Right lobe of liver (tissue), 6 donors: ENCODE data around the gene MGARP. TPM values are rescaled to one million over a fixed set of nuclear protein-coding genes. Genes with fewer than 3 reads are reported as not detected.
A peak's percentile ranks its signal among the peaks of the same experiment; 100 is the strongest.

Experiments
- ATAC-seq, 4 donors: fragments of 200-7000 bp; cut with Tn5 transposase; one replicate each; pipeline ENCODE4 v1.9.1; 2020; ENCODE audit warnings: mild to moderate bottlenecking in 4 of 4, moderate library complexity in 4 of 4
- DNase-seq, 3 donors: peaks; one replicate each; pipeline ENCODE4 v3.0.0-alpha.2; 2020
- H3K27ac ChIP-seq, 3 donors: fragments of 200-600 bp; one replicate each; pipeline ENCODE4 v1.8.0; 2022
- H3K27me3 ChIP-seq, 2 donors: fragments of 200-600 bp; one replicate each; pipeline ENCODE4 v1.8.0; 2022
- H3K36me3 ChIP-seq, 4 donors: fragments of 200-600 bp; sonication (generic) in 1 of 4; one replicate each; pipeline versions ENCODE4 v1.5.1 to v1.8.0; 2017 to 2022; ENCODE audit warnings: control low read depth in 1 of 4
- H3K4me1 ChIP-seq, 4 donors: fragments of 200-600 bp; sonication (generic) in 1 of 4; one replicate each; pipeline versions ENCODE4 v1.5.1 to v1.8.0; 2017 to 2022; ENCODE audit warnings: control low read depth in 1 of 4
- H3K4me3 ChIP-seq, 3 donors: fragments of 200-600 bp; one replicate each; pipeline ENCODE4 v1.8.0; 2022
- H3K9me3 ChIP-seq, 4 donors: fragments of 200-600 bp; sonication (generic) in 1 of 4; one replicate each; pipeline versions ENCODE4 v1.5.1 to v1.8.0; 2017 to 2022; ENCODE audit warnings: control low read depth in 1 of 4
- POLR2A ChIP-seq: fragments of 450-650 bp; IDR thresholded peaks from one replicate; pipeline ENCODE4 v1.6.1; 2017; ENCODE audit warnings: antibody characterized with exemption, mild to moderate bottlenecking
- WGBS: methylation state at CpG from one replicate; pipeline ENCODE4 v1.1.6; 2018; ENCODE audit warnings: low coverage, low lambda C conversion rate; ENCODE audit not compliant: insufficient coverage; ENCODE audit errors: missing lambda C conversion rate; 5-methylcytosine and 5-hydroxymethylcytosine counted together
- intact Hi-C, 2 donors: fragments of 100-400 bp; cut with DNase I; formaldehyde crosslinking; loops; one replicate each; pipeline versions ENCODE4 v1.11.2 to v1.14.1; 2022
- total RNA-seq, 6 experiments: library from RNA; depleted of rRNA in 2 of 6; stranded (reverse); fragments of >200 nt in 2 of 6; fragmentation: NEBNext Ultra II Directional in 3 of 6; extraction: Animal tissue kit (Norgen Biotek cat#: 25700) in 3 of 6; gene quantifications; one replicate each; pipeline versions ENCODE4 v1.1.0 to v1.2.4, GENCODE V29; 2016 to 2023
- TF ChIP-seq, protein P1 (sequence below), 4 donors: fragments of 200-600 bp in 3 of 4; fragments of 450-650 bp in 1 of 4; IDR thresholded peaks; one replicate each; pipeline versions ENCODE4 v1.5.1 to v1.8.0; 2016 to 2022; ENCODE audit warnings: antibody characterized with exemption in 4 of 4, mild to moderate bottlenecking in 2 of 4
- donor health status: DM: no; HTN: yes; CAD: no.
- donor health status: DM: no; HTN: no; CAD: no.
- donor health status: DM: no; HTN: no; CAD: no.
- donor health status: DM: no; HTN: yes; CAD: no.
- donor health status: DM: no; HTN: yes; CAD: no.

MGARP gene
- total RNA-seq, 6 experiments from 2014 or later, result 0.20 to 0.43 TPM; not detected in 4

DNA sequence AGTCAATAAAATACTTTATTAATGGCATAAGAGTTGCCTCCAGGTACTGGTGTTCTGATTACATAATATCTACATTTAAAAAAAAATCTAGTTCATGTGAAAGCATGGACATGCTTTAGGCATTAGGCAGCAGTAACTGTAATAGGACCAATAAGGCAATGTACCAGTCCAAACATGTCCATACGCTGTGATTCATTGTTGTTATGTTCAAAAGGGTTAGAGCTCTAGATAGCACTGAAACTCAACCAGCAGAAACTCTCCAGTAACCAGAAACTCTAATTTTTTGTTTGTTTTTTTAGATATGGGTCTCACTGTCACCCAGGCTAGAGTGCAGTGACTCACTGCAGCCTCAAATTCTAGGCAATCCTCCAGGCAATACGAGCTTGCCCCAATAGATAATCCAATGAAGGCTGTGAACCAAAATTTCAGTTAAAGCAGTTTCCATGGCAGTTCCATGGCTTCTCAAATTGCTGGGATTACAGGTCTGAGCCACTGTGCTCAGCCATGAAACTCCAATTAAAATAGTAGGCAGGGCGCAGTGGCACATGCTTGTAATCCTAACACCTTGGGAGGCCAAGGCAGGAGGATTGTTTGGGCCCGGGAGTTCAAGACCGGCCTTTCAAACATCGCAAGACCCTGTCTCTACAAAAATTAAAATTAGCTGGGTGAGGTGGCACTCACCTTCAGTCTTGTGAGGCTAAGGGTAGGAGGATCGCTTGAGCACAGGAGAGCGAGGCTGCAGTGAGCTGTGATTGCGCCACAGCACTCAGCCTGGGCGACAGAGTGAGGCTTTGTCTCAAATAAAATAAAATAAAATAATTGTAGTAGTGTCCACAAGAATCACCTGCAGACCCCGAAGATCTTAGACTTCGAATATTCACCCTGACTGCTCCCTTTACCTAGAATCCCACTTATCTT is 36.3 kb downstream of the MGARP start:
- no peak overlapping the region for H3K4me3 ChIP-seq
- ATAC-seq, result peak; percentile 36 to 87 (median 57)
- intact Hi-C loops, result no loop called here
- no peaks in the 10 kb centered on the region for H3K9me3 ChIP-seq
- H3K4me1 ChIP-seq, result no peaks in the 10 kb centered on the region
- H3K36me3 ChIP-seq, result no peaks in the 10 kb centered on the region
- 75% methylated on average over 9 of the region's 12 CpGs for WGBS
- H3K27me3 ChIP-seq, result no peaks in the 10 kb centered on the region
- TF ChIP-seq, protein P1, sequence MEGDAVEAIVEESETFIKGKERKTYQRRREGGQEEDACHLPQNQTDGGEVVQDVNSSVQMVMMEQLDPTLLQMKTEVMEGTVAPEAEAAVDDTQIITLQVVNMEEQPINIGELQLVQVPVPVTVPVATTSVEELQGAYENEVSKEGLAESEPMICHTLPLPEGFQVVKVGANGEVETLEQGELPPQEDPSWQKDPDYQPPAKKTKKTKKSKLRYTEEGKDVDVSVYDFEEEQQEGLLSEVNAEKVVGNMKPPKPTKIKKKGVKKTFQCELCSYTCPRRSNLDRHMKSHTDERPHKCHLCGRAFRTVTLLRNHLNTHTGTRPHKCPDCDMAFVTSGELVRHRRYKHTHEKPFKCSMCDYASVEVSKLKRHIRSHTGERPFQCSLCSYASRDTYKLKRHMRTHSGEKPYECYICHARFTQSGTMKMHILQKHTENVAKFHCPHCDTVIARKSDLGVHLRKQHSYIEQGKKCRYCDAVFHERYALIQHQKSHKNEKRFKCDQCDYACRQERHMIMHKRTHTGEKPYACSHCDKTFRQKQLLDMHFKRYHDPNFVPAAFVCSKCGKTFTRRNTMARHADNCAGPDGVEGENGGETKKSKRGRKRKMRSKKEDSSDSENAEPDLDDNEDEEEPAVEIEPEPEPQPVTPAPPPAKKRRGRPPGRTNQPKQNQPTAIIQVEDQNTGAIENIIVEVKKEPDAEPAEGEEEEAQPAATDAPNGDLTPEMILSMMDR (IDR thresholded peaks at IDR 0.05), result no peak
- no peak for TF ChIP-seq POLR2A
- H3K27ac ChIP-seq, result peak overlapping the region in 1 of 3 donors; percentile 61
- DNase-seq, result no peak

GRCh38 chr4:139242511-139243051 is 37.4 kb downstream of the MGARP start:
- intact Hi-C loops, result no loop called here
- Histone ChIP-seq H3K27me3 (no peaks in the 10 kb centered on the region), H3K4me3 (no peak overlapping the region), H3K27ac (peak overlapping the region in 1 of 3 donors; percentile 61), H3K4me1 (no peaks in the 10 kb centered on the region), H3K36me3 (no peaks in the 10 kb centered on the region), H3K9me3 (no peaks in the 10 kb centered on the region)
- DNase-seq (no peak), ATAC-seq (peak in 1 of 4 donors; percentile 13)
- TF ChIP-seq POLR2A, result no peak
- TF ChIP-seq, protein P1 (IDR thresholded peaks at IDR 0.05), result no peak
- 69% methylated on average over 2 of the region's 2 CpGs for WGBS

- 96% methylated on average over 12 of the region's 12 CpGs for WGBS
- no peak for ATAC-seq
Measured at GRCh38 chr4:139241784-139242151, 38.3 kb downstream of the MGARP start.

GRCh38 chr4:139241086-139241783 is 38.8 kb downstream of the MGARP start:
- intact Hi-C loops, result no loop called here
- peak; percentile 76 to 97 (median 95) for ATAC-seq

More at GRCh38 chr4:139241784-139242151, 38.3 kb downstream of the MGARP start:
- no peaks in the 10 kb centered on the region for H3K4me1 ChIP-seq
- no peaks in the 10 kb centered on the region for H3K36me3 ChIP-seq
- no peak overlapping the region for H3K27ac ChIP-seq
- H3K9me3 ChIP-seq, result no peaks in the 10 kb centered on the region
- DNase-seq, result no peak
- H3K27me3 ChIP-seq, result no peaks in the 10 kb centered on the region
- TF ChIP-seq POLR2A, result no peak
- TF ChIP-seq, protein P1 (IDR thresholded peaks at IDR 0.05), result no peak
- H3K4me3 ChIP-seq, result no peak overlapping the region
- intact Hi-C loops, result no loop called here

More at GRCh38 chr4:139241086-139241783, 38.8 kb downstream of the MGARP start:
- H3K9me3 ChIP-seq, result no peaks in the 10 kb centered on the region
- no peak overlapping the region for H3K4me3 ChIP-seq
- no peak overlapping the region for H3K27ac ChIP-seq
- H3K36me3 ChIP-seq, result no peaks in the 10 kb centered on the region
- TF ChIP-seq POLR2A, result no peak
- TF ChIP-seq, protein P1 (IDR thresholded peaks at IDR 0.05), result no peak
- DNase-seq, result peak in 2 of 3 donors; percentile 29 to 76
- H3K4me1 ChIP-seq, result no peaks in the 10 kb centered on the region
- 33% methylated on average over 3 of the region's 11 CpGs for WGBS
- no peaks in the 10 kb centered on the region for H3K27me3 ChIP-seq
